HFFc6 (cell line): ENCODE measurements around the gene GARRE1. TPM values are rescaled to one million over a fixed set of nuclear protein-coding genes. Genes with fewer than 3 reads are reported as not detected.

Source experiments
- DNase-seq: peaks from one replicate; pipeline ENCODE4 v3.0.0-alpha.2; 2018
- H3K27ac Mint-ChIP-seq: 2 replicates; pipeline ENCODE4 v1.8.0; 2020; ENCODE audit warnings: mild to moderate bottlenecking, mixed read lengths
- H3K27me3 Mint-ChIP-seq: 2 replicates; pipeline ENCODE4 v1.8.0; 2021; ENCODE audit warnings: mild to moderate bottlenecking, moderate library complexity, mixed read lengths; ENCODE audit not compliant: insufficient read depth
- H3K36me3 Mint-ChIP-seq: 2 replicates; pipeline ENCODE4 v1.8.0; 2021; ENCODE audit warnings: low read depth, mixed read lengths
- H3K4me1 Mint-ChIP-seq: 2 replicates; pipeline ENCODE4 v1.8.0; 2020; ENCODE audit warnings: low read depth, mixed read lengths
- H3K4me3 Mint-ChIP-seq: 2 replicates; pipeline ENCODE4 v1.8.0; 2020; ENCODE audit warnings: mild to moderate bottlenecking, moderate library complexity, mixed read lengths
- H3K9me3 Mint-ChIP-seq: 2 replicates; pipeline ENCODE4 v1.8.0; 2020; ENCODE audit warnings: mild to moderate bottlenecking, mixed read lengths
- CTCF ChIP-seq: fragments of 200-600 bp; sonication (generic); IDR thresholded peaks from 2 replicates; pipeline ENCODE4 v1.5.0; 2021; ENCODE audit warnings: antibody characterized with exemption, mild to moderate bottlenecking
- total RNA-seq, 6 experiments: library from RNA; stranded (reverse); fragmentation: NEBNext Ultra II Directional; extraction: Animal tissue kit (Norgen Biotek cat#: 25700); gene quantifications; 2 replicates in 1 of 6; 3 replicates in 5 of 6; pipeline ENCODE4 v1.2.3, GENCODE V29; 2021

Gene GARRE1
- total RNA-seq, 6 experiments from 2014 or later, result 16.2 to 26.0 (median 22.7) TPM

GRCh38 chr19:34255546-34255945 lies 1.2 kb downstream of the GARRE1 start:
- Mint-ChIP-seq H3K27ac (peak overlapping the region; percentile 59), H3K9me3 (no peaks in the 10 kb centered on the region), H3K36me3 (peaks cover 6% of the 10 kb centered on the region), H3K4me3 (peak overlapping the region; percentile 87), H3K27me3 (no peaks in the 10 kb centered on the region; the same call in 1 of the 2 replicates), H3K4me1 (peaks cover 46% of the 10 kb centered on the region)
- no peak for DNase-seq
- no peak for TF ChIP-seq CTCF

- peak overlapping the region; percentile 52 for H3K27ac Mint-ChIP-seq
- H3K4me3 Mint-ChIP-seq, result peak overlapping the region; percentile 60
- no peaks in the 10 kb centered on the region for H3K9me3 Mint-ChIP-seq
- H3K4me1 Mint-ChIP-seq, result peaks cover 59% of the 10 kb centered on the region
- H3K27me3 Mint-ChIP-seq, result no peaks in the 10 kb centered on the region; the same call in 1 of the 2 replicates
- no peak for TF ChIP-seq CTCF
- peak; percentile 29 for DNase-seq
- H3K36me3 Mint-ChIP-seq, result peaks cover 9% of the 10 kb centered on the region
Measured at GRCh38 chr19:34256835-34257558, 2.6 kb downstream of the GARRE1 start.

- no peak for DNase-seq
- peak overlapping the region; percentile 60 for H3K4me3 Mint-ChIP-seq
- peaks cover 59% of the 10 kb centered on the region for H3K4me1 Mint-ChIP-seq
- peak overlapping the region; percentile 52 for H3K27ac Mint-ChIP-seq
- peaks cover 9% of the 10 kb centered on the region for H3K36me3 Mint-ChIP-seq
- H3K9me3 Mint-ChIP-seq, result no peaks in the 10 kb centered on the region
- H3K27me3 Mint-ChIP-seq, result no peaks in the 10 kb centered on the region; the same call in 1 of the 2 replicates
- no peak for TF ChIP-seq CTCF
Measured at GRCh38 chr19:34257559-34257924, 3.2 kb downstream of the GARRE1 start.

GRCh38 chr19:34259367-34260095 lies 5.2 kb downstream of the GARRE1 start:
- TF ChIP-seq CTCF, result no peak; the same call in 1 of the 2 replicates
- H3K27ac Mint-ChIP-seq, result peak overlapping the region; percentile 26; the same call in 1 of the 2 replicates
- peaks cover 13% of the 10 kb centered on the region for H3K36me3 Mint-ChIP-seq
- H3K27me3 Mint-ChIP-seq, result no peaks in the 10 kb centered on the region; the same call in 1 of the 2 replicates
- DNase-seq, result peak; percentile 40
- H3K4me3 Mint-ChIP-seq, result peak overlapping the region; percentile 15; the same call in 1 of the 2 replicates
- H3K4me1 Mint-ChIP-seq, result peaks cover 57% of the 10 kb centered on the region
- H3K9me3 Mint-ChIP-seq, result no peaks in the 10 kb centered on the region

GRCh38 chr19:34260771-34261173 lies 6.4 kb downstream of the GARRE1 start:
- H3K36me3 Mint-ChIP-seq, result peaks cover 16% of the 10 kb centered on the region
- no peak for TF ChIP-seq CTCF
- no peak for DNase-seq
- H3K27me3 Mint-ChIP-seq, result no peaks in the 10 kb centered on the region; the same call in 1 of the 2 replicates
- H3K4me3 Mint-ChIP-seq, result peak overlapping the region; percentile 74
- H3K9me3 Mint-ChIP-seq, result no peaks in the 10 kb centered on the region
- peak overlapping the region; percentile 29 for H3K27ac Mint-ChIP-seq
- peaks cover 63% of the 10 kb centered on the region for H3K4me1 Mint-ChIP-seq
